CD14-positive monocyte (primary cell): ENCODE measurements around the gene MICU2. TPM values are rescaled to one million over a fixed set of nuclear protein-coding genes. Genes with fewer than 3 reads are reported as not detected.

Experiments used
- DNase-seq, 3 donors: peaks; one replicate each; pipeline ENCODE4 v3.0.0-alpha.2; 2011 to 2022
- H2AFZ ChIP-seq: 2 replicates; pipeline ENCODE4 v1.6.0; 2012; ENCODE audit warnings: mild to moderate bottlenecking, low read depth, low read length, inconsistent platforms; ENCODE audit not compliant: insufficient read depth, poor library complexity, severe bottlenecking
- H3K27ac ChIP-seq, 2 donors: 1 replicate in 1 of 2; 2 replicates in 1 of 2; pipeline ENCODE4 v1.5.1; 2012 to 2013; ENCODE audit warnings: low read length in 2 of 2, control low read depth in 1 of 2, inconsistent platforms in 1 of 2, low read depth in 1 of 2, mild to moderate bottlenecking in 1 of 2
- H3K27me3 ChIP-seq, 2 donors: one replicate each; pipeline versions ENCODE4 v1.6.0 to v1.6.1; 2011 to 2013; ENCODE audit warnings: low read length in 2 of 2; ENCODE audit not compliant: control insufficient read depth in 2 of 2, insufficient read depth in 2 of 2
- H3K36me3 ChIP-seq, 2 donors: replicated peaks in 1 of 2; 1 replicate in 1 of 2; 2 replicates in 1 of 2; pipeline versions ENCODE4 v1.5.1 to v1.6.1; 2012 to 2013; ENCODE audit warnings: low read length in 2 of 2, control low read depth in 1 of 2, inconsistent platforms in 1 of 2, mild to moderate bottlenecking in 1 of 2; ENCODE audit not compliant: insufficient read depth in 2 of 2, control insufficient read depth in 1 of 2
- H3K4me1 ChIP-seq, 2 donors: 1 replicate in 1 of 2; 2 replicates in 1 of 2; pipeline versions ENCODE4 v1.5.1 to v1.6.1; 2012 to 2013; ENCODE audit warnings: low read length in 2 of 2, control low read depth in 1 of 2, inconsistent platforms in 1 of 2, mild to moderate bottlenecking in 1 of 2, moderate library complexity in 1 of 2; ENCODE audit not compliant: insufficient read depth in 2 of 2, control insufficient read depth in 1 of 2
- H3K4me2 ChIP-seq: replicated peaks from 2 replicates; pipeline ENCODE3; 2012; ENCODE audit warnings: low read length, moderate library complexity, mild to moderate bottlenecking; ENCODE audit not compliant: poor library complexity, severe bottlenecking; ENCODE audit errors: extremely low read depth
- H3K4me3 ChIP-seq, 3 experiments: fragments of 200-600 bp in 1 of 3; sonication (generic) in 1 of 3; replicated peaks in 1 of 3; 1 replicate in 2 of 3; 2 replicates in 1 of 3; pipeline ENCODE4 v1.5.1; 2011 to 2013; ENCODE audit warnings: low read length in 3 of 3, mild to moderate bottlenecking in 3 of 3, control low read depth in 2 of 3, low read depth in 2 of 3, inconsistent platforms in 1 of 3, moderate library complexity in 1 of 3
- H3K79me2 ChIP-seq: 2 replicates; pipeline ENCODE4 v1.6.0; 2012; ENCODE audit warnings: mild to moderate bottlenecking, control low read depth, inconsistent platforms, low read length, moderate library complexity; ENCODE audit not compliant: insufficient read depth
- H3K9ac ChIP-seq: 2 replicates; pipeline ENCODE4 v1.6.0; 2017; ENCODE audit warnings: low read length, mild to moderate bottlenecking; ENCODE audit not compliant: insufficient read depth, poor library complexity, severe bottlenecking
- H3K9me3 ChIP-seq, 2 donors: replicated peaks in 1 of 2; 1 replicate in 1 of 2; 2 replicates in 1 of 2; pipeline versions ENCODE4 v1.5.1 to v1.6.1; 2012 to 2013; ENCODE audit warnings: low read length in 2 of 2, control low read depth in 1 of 2; ENCODE audit not compliant: control insufficient read depth in 1 of 2, insufficient read depth in 1 of 2
- H4K20me1 ChIP-seq: 2 replicates; pipeline ENCODE4 v1.6.0; 2012; ENCODE audit warnings: mild to moderate bottlenecking, low read length, control low read depth, moderate library complexity; ENCODE audit not compliant: insufficient read depth
- H3K27ac Mint-ChIP-seq, 7 donors: one replicate each; pipeline ENCODE4 v1.8.0; 2020; ENCODE audit warnings: mild to moderate bottlenecking in 7 of 7, mixed read lengths in 7 of 7, moderate library complexity in 6 of 7, inconsistent platforms in 2 of 7
- H3K27me3 Mint-ChIP-seq, 3 donors: one replicate each; pipeline ENCODE4 v1.8.0; 2021 to 2022; ENCODE audit warnings: low read depth in 3 of 3, mild to moderate bottlenecking in 3 of 3, mixed read lengths in 3 of 3, moderate library complexity in 3 of 3, inconsistent platforms in 1 of 3
- H3K36me3 Mint-ChIP-seq, 2 donors: one replicate each; pipeline ENCODE4 v1.8.0; 2020; ENCODE audit warnings: mixed read lengths in 2 of 2, inconsistent platforms in 1 of 2, mild to moderate bottlenecking in 1 of 2
- H3K4me1 Mint-ChIP-seq: one replicate; pipeline ENCODE4 v1.8.0; 2020; ENCODE audit warnings: mild to moderate bottlenecking, mixed read lengths
- H3K4me3 Mint-ChIP-seq, 2 donors: one replicate each; pipeline ENCODE4 v1.8.0; 2020; ENCODE audit warnings: mild to moderate bottlenecking in 2 of 2, mixed read lengths in 2 of 2, moderate library complexity in 1 of 2
- H3K9me3 Mint-ChIP-seq, 7 donors: one replicate each; pipeline ENCODE4 v1.8.0; 2020 to 2022; ENCODE audit warnings: mixed read lengths in 7 of 7, mild to moderate bottlenecking in 6 of 7, moderate library complexity in 6 of 7, inconsistent platforms in 2 of 7
- CTCF ChIP-seq: fragments of 200-600 bp; IDR thresholded peaks from one replicate; pipeline ENCODE4 v1.8.0; 2022; ENCODE audit warnings: antibody characterized with exemption, mild to moderate bottlenecking
- WGBS: methylation state at CpG from one replicate; pipeline ENCODE4 v1.1.5; 2013; ENCODE audit warnings: missing lambda C conversion rate; ENCODE audit not compliant: insufficient coverage; 5-methylcytosine and 5-hydroxymethylcytosine counted together
- intact Hi-C, 2 donors: fragments of 100-400 bp; cut with micrococcal nuclease; formaldehyde crosslinking; loops; one replicate each; pipeline versions ENCODE4 v1.15.0 to v1.15.1; 2023
- polyA plus RNA-seq, 3 donors: library from polyadenylated mRNA; depleted of rRNA in 1 of 3; unstranded in 2 of 3; stranded (reverse) in 1 of 3; fragments of 300-500 nt in 2 of 3; fragments of >200 nt in 1 of 3; fragmentation: Illumina TruSeq in 2 of 3; gene quantifications; 1 replicate in 2 of 3; 2 replicates in 1 of 3; pipeline ENCODE4 v1.2.3, GENCODE V29; 2012 to 2021

MICU2 gene
- polyA plus RNA-seq, 3 donors, result 21.5 to 32.1 (median 26.8) TPM

- no peak for DNase-seq
- no peak overlapping the region for H3K4me3 Mint-ChIP-seq
- peaks cover 4% of the 10 kb centered on the region for H3K4me1 Mint-ChIP-seq
- Histone ChIP-seq H3K4me2 (no peak overlapping the region), H3K4me3 (no peak overlapping the region), H3K4me1 (no peaks in the 10 kb centered on the region), H4K20me1 (peaks cover 57% of the 10 kb centered on the region), H3K9me3 (no peaks in the 10 kb centered on the region), H3K36me3 (peaks cover 20 to 27% of the 10 kb centered on the region in 2 donors), H3K27ac (no peak overlapping the region), H3K9ac (no peak overlapping the region), H2AFZ (no peak overlapping the region), H3K79me2 (peaks cover 18% of the 10 kb centered on the region), H3K27me3 (no peaks in the 10 kb centered on the region)
- no peak for TF ChIP-seq CTCF
- H3K27ac Mint-ChIP-seq, result no peak overlapping the region
- 100% methylated on average over 1 of the region's 5 CpGs for WGBS
- peaks cover 22 to 34% of the 10 kb centered on the region in 2 donors for H3K36me3 Mint-ChIP-seq
- no peaks in the 10 kb centered on the region for H3K9me3 Mint-ChIP-seq
- H3K27me3 Mint-ChIP-seq, result peaks cover 0 to 3% (median 0%) of the 10 kb centered on the region in 3 donors
- intact Hi-C loops, result no loop called here
These were observed 35.1 kb downstream of the MICU2 start for GRCh38 chr13:21568854-21569253.

GRCh38 chr13:21567714-21568113, 36.3 kb downstream of the MICU2 start:
- Histone ChIP-seq H2AFZ (no peak overlapping the region), H3K27me3 (no peaks in the 10 kb centered on the region), H3K9ac (no peak overlapping the region), H3K4me2 (no peak overlapping the region), H3K79me2 (peaks cover 10% of the 10 kb centered on the region), H3K4me3 (no peak overlapping the region), H3K4me1 (no peaks in the 10 kb centered on the region), H3K9me3 (no peaks in the 10 kb centered on the region), H3K36me3 (peaks cover 28 to 38% of the 10 kb centered on the region in 2 donors), H3K27ac (no peak overlapping the region), H4K20me1 (peaks cover 50% of the 10 kb centered on the region)
- Mint-ChIP-seq H3K4me3 (no peak overlapping the region), H3K36me3 (peaks cover 31 to 45% of the 10 kb centered on the region in 2 donors), H3K27ac (no peak overlapping the region), H3K9me3 (peaks cover 0 to 3% (median 0%) of the 10 kb centered on the region in 7 donors), H3K4me1 (peaks cover 4% of the 10 kb centered on the region), H3K27me3 (peaks cover 0 to 3% (median 0%) of the 10 kb centered on the region in 3 donors)
- no peak for DNase-seq
- intact Hi-C loops, result no loop called here
- WGBS, result no CpG with 5 or more reads among the region's 2 CpGs
- TF ChIP-seq CTCF, result no peak
